Mesothelial cell of epicardium (in vitro differentiated cells): ENCODE data around the gene FAM174C. TPM values are rescaled to one million over a fixed set of nuclear protein-coding genes. Genes with fewer than 3 reads are reported as not detected.
A peak's percentile ranks its signal among the peaks of the same experiment; 100 is the strongest.

ENCODE experiments used
- DNase-seq, 2 experiments: peaks; one replicate each; pipeline ENCODE4 v3.0.0; 2021; ENCODE audit warnings: low spot score in 2 of 2; ENCODE audit not compliant: unreplicated experiment in 2 of 2
- H3K27ac Mint-ChIP-seq: 2 replicates; pipeline ENCODE4 v1.8.0; 2021; ENCODE audit warnings: mixed read lengths
- H3K27me3 Mint-ChIP-seq: 2 replicates; pipeline ENCODE4 v1.8.0; 2021; ENCODE audit warnings: low read depth, mixed read lengths
- H3K36me3 Mint-ChIP-seq: 2 replicates; pipeline ENCODE4 v1.8.0; 2021; ENCODE audit warnings: mixed read lengths
- H3K4me1 Mint-ChIP-seq: 2 replicates; pipeline ENCODE4 v1.8.0; 2021; ENCODE audit warnings: mixed read lengths
- H3K4me3 Mint-ChIP-seq: 2 replicates; pipeline ENCODE4 v1.8.0; 2021; ENCODE audit warnings: mild to moderate bottlenecking, moderate library complexity, mixed read lengths
- H3K9me3 Mint-ChIP-seq: 2 replicates; pipeline ENCODE4 v1.8.0; 2021; ENCODE audit warnings: mixed read lengths
- CTCF ChIP-seq: fragments of 200-600 bp; sonication (generic); IDR thresholded peaks from one replicate; pipeline ENCODE4 v1.5.0; 2021; ENCODE audit warnings: antibody characterized with exemption; ENCODE audit not compliant: unreplicated experiment
- total RNA-seq: library from RNA; stranded (reverse); gene quantifications from 3 replicates; pipeline ENCODE4 v1.2.1, GENCODE V29; 2021

Gene FAM174C
- total RNA-seq, 1 donor from 2014 or later, result 24.4 TPM

- Mint-ChIP-seq H3K36me3 (peaks cover 4% of the 10 kb centered on the region), H3K4me1 (peaks cover 15% of the 10 kb centered on the region), H3K27me3 (peaks cover 11% of the 10 kb centered on the region), H3K4me3 (no peak overlapping the region), H3K27ac (no peak overlapping the region), H3K9me3 (no peaks in the 10 kb centered on the region)
- TF ChIP-seq CTCF, result no peak
- no peak for DNase-seq
These were observed 5.6 kb downstream of the FAM174C start for GRCh38 chr19:1280636-1281568.

GRCh38 chr19:1281569-1282287 is 6.4 kb downstream of the FAM174C start:
- Mint-ChIP-seq H3K27ac (no peak overlapping the region), H3K27me3 (peaks cover 14% of the 10 kb centered on the region), H3K9me3 (no peaks in the 10 kb centered on the region), H3K4me1 (peaks cover 15% of the 10 kb centered on the region), H3K4me3 (no peak overlapping the region), H3K36me3 (peaks cover 4% of the 10 kb centered on the region)
- no peak for DNase-seq
- no peak for TF ChIP-seq CTCF

GRCh38 chr19:1282588-1283206 is 7.4 kb downstream of the FAM174C start:
- DNase-seq, result no peak
- no peak for TF ChIP-seq CTCF
- Mint-ChIP-seq H3K27me3 (peaks cover 14% of the 10 kb centered on the region), H3K36me3 (peaks cover 4% of the 10 kb centered on the region), H3K27ac (no peak overlapping the region), H3K4me1 (peaks cover 13% of the 10 kb centered on the region), H3K4me3 (no peak overlapping the region), H3K9me3 (no peaks in the 10 kb centered on the region)

- Mint-ChIP-seq H3K9me3 (no peaks in the 10 kb centered on the region), H3K4me3 (no peak overlapping the region), H3K27me3 (peaks cover 14% of the 10 kb centered on the region), H3K27ac (no peak overlapping the region), H3K36me3 (peaks cover 2% of the 10 kb centered on the region), H3K4me1 (peaks cover 13% of the 10 kb centered on the region)
- no peak for DNase-seq
- no peak for TF ChIP-seq CTCF
These were observed 8.0 kb downstream of the FAM174C start for GRCh38 chr19:1283207-1283916.

- no peak for TF ChIP-seq CTCF
- H3K9me3 Mint-ChIP-seq, result no peaks in the 10 kb centered on the region
- H3K27me3 Mint-ChIP-seq, result peaks cover 14% of the 10 kb centered on the region
- peaks cover 13% of the 10 kb centered on the region for H3K4me1 Mint-ChIP-seq
- peak overlapping the region; percentile 64 for H3K27ac Mint-ChIP-seq
- peaks cover 2% of the 10 kb centered on the region for H3K36me3 Mint-ChIP-seq
- DNase-seq, result no peak
- H3K4me3 Mint-ChIP-seq, result peak overlapping the region; percentile 69
These were observed 8.6 kb downstream of the FAM174C start for GRCh38 chr19:1283917-1284292.
